Measurements from ENCODE around the gene ZNRF3. TPM values are rescaled to one million over a fixed set of nuclear protein-coding genes. Genes with fewer than 3 reads are reported as not detected.

Gene ZNRF3
- 1.6 and 2.8 TPM in 2 replicates for total RNA-seq

GRCh38 chr22:28882878-28883656 lies at the start of gene ZNRF3:
Gene ZNRF3, plus strand, starts transcription at chr22:28883572. Its CDS starts 195 bp downstream, at chr22:28883767.

GRCh38 chr22:29061773-29062172 lies 178.4 kb downstream of the ZNRF3 start, which contains the start of gene C22orf31:
Gene C22orf31, minus strand, starts transcription at chr22:29061831. Its CDS starts 39 bp downstream, at chr22:29061792.

GRCh38 chr22:29072979-29073617 lies 189.7 kb downstream of the ZNRF3 start, which contains the start of gene KREMEN1:
Gene KREMEN1, plus strand, starts transcription at chr22:29073035. Its CDS starts 96 bp downstream, at chr22:29073131.

Other genes starting within 250 kb of the ZNRF3 start
- gene TTC28, start 203.7 kb upstream of the ZNRF3 start, total RNA-seq, result 9.7 and 22.2 TPM in 2 replicates
- gene CHEK2, start 141.8 kb upstream of the ZNRF3 start, total RNA-seq, result 11.0 and 12.8 TPM in 2 replicates
- 8.7 and 11.3 TPM in 2 replicates for gene HSCB, start 141.5 kb upstream of the ZNRF3 start, total RNA-seq
- gene CCDC117, start 110.9 kb upstream of the ZNRF3 start, total RNA-seq, result 10.4 and 23.7 TPM in 2 replicates
- 77.9 and 92.9 TPM in 2 replicates for gene XBP1, start 83.0 kb upstream of the ZNRF3 start, total RNA-seq
- not detected in 2 replicates for gene C22orf31, start 178.3 kb downstream of the ZNRF3 start, total RNA-seq
- 0.16 and 0.38 TPM in 2 replicates for gene KREMEN1, start 189.5 kb downstream of the ZNRF3 start, total RNA-seq

All from bladder microvascular endothelial cell (primary cell).